ENCODE measurements around the gene RMND5A.

- no peak for TF ChIP-seq TAF1 (IDR thresholded peaks at IDR 0.05; ENCODE audit: low read depth)
- no peak for TF ChIP-seq EP300 (IDR thresholded peaks at IDR 0.05; ENCODE audit: borderline replicate concordance)
- TF ChIP-seq REST (IDR thresholded peaks at IDR 0.05; ENCODE audit: low read depth), result no peak
- TF ChIP-seq RAD21 (IDR thresholded peaks at IDR 0.05; ENCODE audit: low read depth), result no peak
Observed at GRCh38 chr2:86806059-86806857, 86.2 kb downstream of the RMND5A start.
